ENCODE results near the gene HCLS1. TPM values are rescaled to one million over a fixed set of nuclear protein-coding genes. Genes with fewer than 3 reads are reported as not detected.

HCLS1 gene
- total RNA-seq, 2 experiments from 2014 or later, result 124 to 235 TPM

GRCh38 chr3:121703973-121704372 is 43.3 kb upstream of the HCLS1 start:
- DNase-seq (ENCODE audit: low spot score), result no peak
- H3K79me2 ChIP-seq (ENCODE audit: insufficient read depth, low read depth, low read length), result no peaks in the 10 kb centered on the region
- TF ChIP-seq CTCF (conservative IDR thresholded peaks at IDR 0.05; ENCODE audit: low read length), result no peak
- TF ChIP-seq EZH2phosphoT487 (IDR thresholded peaks at IDR 0.05; ENCODE audit: borderline replicate concordance, low read depth, low read length), result no peak
- intact Hi-C loops (cut with micrococcal nuclease; ENCODE audit: unreplicated experiment), result no loop called here
- no peak overlapping the region for H3K27ac ChIP-seq (ENCODE audit: low read depth, low read length, poor library complexity, severe bottlenecking)
- H3K4me2 ChIP-seq (ENCODE audit: low read length), result no peak overlapping the region
- H3K36me3 ChIP-seq (ENCODE audit: insufficient read depth, low read length), result peaks cover 5% of the 10 kb centered on the region; the same call in 1 of the 2 replicates
- ChIA-PET CTCF (ENCODE audit: unreplicated experiment) (no interaction called here), POLR2A (no interaction called here)
- H4K20me1 ChIP-seq (ENCODE audit: insufficient read depth, low read length), result no peaks in the 10 kb centered on the region
- H3K9me3 ChIP-seq (ENCODE audit: low read length), result no peaks in the 10 kb centered on the region
- no peaks in the 10 kb centered on the region for H3K4me1 ChIP-seq (ENCODE audit: insufficient read depth, low read length, poor library complexity, severe bottlenecking)
- H3K4me3 ChIP-seq (ENCODE audit: low read depth, low read length, poor library complexity, severe bottlenecking), result no peak overlapping the region
- no TSS peak for BruUV-seq (replicated peaks)
- H2AFZ ChIP-seq (ENCODE audit: low read length), result no peak overlapping the region
- H3K9me2 ChIP-seq (ENCODE audit: insufficient read depth, low read length), result no peaks in the 10 kb centered on the region

GRCh38 chr3:121698901-121699300 is 38.2 kb upstream of the HCLS1 start:
- H4K20me1 ChIP-seq (ENCODE audit: insufficient read depth, low read length), result no peaks in the 10 kb centered on the region
- no peak overlapping the region for H2AFZ ChIP-seq (ENCODE audit: low read length)
- BruUV-seq (replicated peaks), result no TSS peak
- intact Hi-C loops (cut with micrococcal nuclease; ENCODE audit: unreplicated experiment), result no loop called here
- H3K79me2 ChIP-seq (ENCODE audit: insufficient read depth, low read depth, low read length), result no peaks in the 10 kb centered on the region
- TF ChIP-seq EZH2phosphoT487 (IDR thresholded peaks at IDR 0.05; ENCODE audit: borderline replicate concordance, low read depth, low read length) (no peak), CTCF (conservative IDR thresholded peaks at IDR 0.05; ENCODE audit: low read length) (no peak)
- no peaks in the 10 kb centered on the region for H3K9me3 ChIP-seq (ENCODE audit: low read length)
- no peak overlapping the region for H3K4me3 ChIP-seq (ENCODE audit: low read depth, low read length, poor library complexity, severe bottlenecking)
- no peak overlapping the region for H3K27ac ChIP-seq (ENCODE audit: low read depth, low read length, poor library complexity, severe bottlenecking)
- ChIA-PET CTCF (ENCODE audit: unreplicated experiment) (interaction anchor here (0.6 kb wide), 1 partner anchor 614 kb away, joined by 3 read pairs; no protein-coding TSS in a partner anchor), POLR2A (interaction anchor here (0.7 to 2.0 kb wide), 8 partner anchors 9 to 126 kb away, joined by 3 to 10 read pairs (median 5); no protein-coding TSS in a partner anchor)
- no peaks in the 10 kb centered on the region for H3K9me2 ChIP-seq (ENCODE audit: insufficient read depth, low read length)
- peaks cover 18% of the 10 kb centered on the region for H3K36me3 ChIP-seq (ENCODE audit: insufficient read depth, low read length)
- H3K4me2 ChIP-seq (ENCODE audit: low read length), result no peak overlapping the region
- no peaks in the 10 kb centered on the region for H3K4me1 ChIP-seq (ENCODE audit: insufficient read depth, low read length, poor library complexity, severe bottlenecking)
- no peak for DNase-seq (ENCODE audit: low spot score)

- BruUV-seq (replicated peaks), result no TSS peak
- DNase-seq (ENCODE audit: low spot score), result no peak
- Histone ChIP-seq H3K27ac (ENCODE audit: low read depth, low read length, poor library complexity, severe bottlenecking) (no peak overlapping the region), H3K4me1 (ENCODE audit: insufficient read depth, low read length, poor library complexity, severe bottlenecking) (no peaks in the 10 kb centered on the region), H3K36me3 (ENCODE audit: insufficient read depth, low read length) (peaks cover 18% of the 10 kb centered on the region), H4K20me1 (ENCODE audit: insufficient read depth, low read length) (no peaks in the 10 kb centered on the region), H3K4me3 (ENCODE audit: low read depth, low read length, poor library complexity, severe bottlenecking) (no peak overlapping the region), H3K4me2 (ENCODE audit: low read length) (no peak overlapping the region), H3K9me3 (ENCODE audit: low read length) (no peaks in the 10 kb centered on the region), H3K9me2 (ENCODE audit: insufficient read depth, low read length) (no peaks in the 10 kb centered on the region), H2AFZ (ENCODE audit: low read length) (no peak overlapping the region), H3K79me2 (ENCODE audit: insufficient read depth, low read depth, low read length) (no peaks in the 10 kb centered on the region)
- ChIA-PET CTCF (ENCODE audit: unreplicated experiment) (no interaction called here), POLR2A (interaction anchor here (0.7 to 2.0 kb wide), 8 partner anchors 9 to 126 kb away, joined by 3 to 7 read pairs (median 4); no protein-coding TSS in a partner anchor)
- TF ChIP-seq CTCF (conservative IDR thresholded peaks at IDR 0.05; ENCODE audit: low read length), result no peak
- no peak for TF ChIP-seq EZH2phosphoT487 (IDR thresholded peaks at IDR 0.05; ENCODE audit: borderline replicate concordance, low read depth, low read length)
- intact Hi-C loops (cut with micrococcal nuclease; ENCODE audit: unreplicated experiment), result no loop called here
These were observed 37.8 kb upstream of the HCLS1 start for GRCh38 chr3:121698476-121698875.
